HG02588 (cell line): ENCODE data around the gene DYNLRB2.

ENCODE experiments used
- ATAC-seq: cut with Tn5 transposase; IDR thresholded peaks from one replicate; pipeline ENCODE4 v1.9.1; 2021; ENCODE audit warnings: mild to moderate bottlenecking, moderate library complexity; ENCODE audit not compliant: unreplicated experiment

The DYNLRB2 gene

GRCh38 chr16:80547145-80547544 lies 6.4 kb downstream of the DYNLRB2 start:
- no peak for ATAC-seq

- no peak for ATAC-seq
These were observed 11.5 kb downstream of the DYNLRB2 start for GRCh38 chr16:80552277-80552676.

GRCh38 chr16:80554033-80554432 lies 13.2 kb downstream of the DYNLRB2 start:
- no peak for ATAC-seq

- ATAC-seq, result no peak
These were observed 15.7 kb downstream of the DYNLRB2 start for GRCh38 chr16:80556481-80556880.

- ATAC-seq, result no peak
These were observed 16.2 kb downstream of the DYNLRB2 start for GRCh38 chr16:80557037-80557436.

- ATAC-seq, result no peak
These were observed 18.6 kb downstream of the DYNLRB2 start for GRCh38 chr16:80559369-80559768.

GRCh38 chr16:80563066-80563465 lies 22.3 kb downstream of the DYNLRB2 start:
- ATAC-seq, result no peak

- no peak for ATAC-seq
These were observed 23.6 kb downstream of the DYNLRB2 start for GRCh38 chr16:80564394-80564793.

GRCh38 chr16:80569440-80570105 lies 28.8 kb downstream of the DYNLRB2 start:
- no peak for ATAC-seq

- ATAC-seq, result no peak
These were observed 29.3 kb downstream of the DYNLRB2 start for GRCh38 chr16:80570106-80570478.

GRCh38 chr16:80573700-80574120 lies 32.9 kb downstream of the DYNLRB2 start:
- ATAC-seq, result no peak

GRCh38 chr16:80576343-80576912 lies 35.6 kb downstream of the DYNLRB2 start:
- ATAC-seq, result no peak

- ATAC-seq, result no peak
These were observed 36.9 kb downstream of the DYNLRB2 start for GRCh38 chr16:80577485-80578280.

GRCh38 chr16:80580109-80580832 lies 39.5 kb downstream of the DYNLRB2 start:
- ATAC-seq, result peak; percentile 87

- ATAC-seq, result no peak
These were observed 42.7 kb downstream of the DYNLRB2 start for GRCh38 chr16:80583466-80583865.

- ATAC-seq, result peak; percentile 55
These were observed 45.0 kb downstream of the DYNLRB2 start for GRCh38 chr16:80585764-80586163.

- ATAC-seq, result no peak
These were observed 45.7 kb downstream of the DYNLRB2 start for GRCh38 chr16:80586476-80586875.

GRCh38 chr16:80587071-80587470 lies 46.3 kb downstream of the DYNLRB2 start:
- no peak for ATAC-seq

- no peak for ATAC-seq
These were observed 50.5 kb downstream of the DYNLRB2 start for GRCh38 chr16:80591071-80591915.

- ATAC-seq, result no peak
These were observed 51.5 kb downstream of the DYNLRB2 start for GRCh38 chr16:80592273-80592672.
